ENCODE results near the gene FOXP2.

FOXP2 gene

DNA sequence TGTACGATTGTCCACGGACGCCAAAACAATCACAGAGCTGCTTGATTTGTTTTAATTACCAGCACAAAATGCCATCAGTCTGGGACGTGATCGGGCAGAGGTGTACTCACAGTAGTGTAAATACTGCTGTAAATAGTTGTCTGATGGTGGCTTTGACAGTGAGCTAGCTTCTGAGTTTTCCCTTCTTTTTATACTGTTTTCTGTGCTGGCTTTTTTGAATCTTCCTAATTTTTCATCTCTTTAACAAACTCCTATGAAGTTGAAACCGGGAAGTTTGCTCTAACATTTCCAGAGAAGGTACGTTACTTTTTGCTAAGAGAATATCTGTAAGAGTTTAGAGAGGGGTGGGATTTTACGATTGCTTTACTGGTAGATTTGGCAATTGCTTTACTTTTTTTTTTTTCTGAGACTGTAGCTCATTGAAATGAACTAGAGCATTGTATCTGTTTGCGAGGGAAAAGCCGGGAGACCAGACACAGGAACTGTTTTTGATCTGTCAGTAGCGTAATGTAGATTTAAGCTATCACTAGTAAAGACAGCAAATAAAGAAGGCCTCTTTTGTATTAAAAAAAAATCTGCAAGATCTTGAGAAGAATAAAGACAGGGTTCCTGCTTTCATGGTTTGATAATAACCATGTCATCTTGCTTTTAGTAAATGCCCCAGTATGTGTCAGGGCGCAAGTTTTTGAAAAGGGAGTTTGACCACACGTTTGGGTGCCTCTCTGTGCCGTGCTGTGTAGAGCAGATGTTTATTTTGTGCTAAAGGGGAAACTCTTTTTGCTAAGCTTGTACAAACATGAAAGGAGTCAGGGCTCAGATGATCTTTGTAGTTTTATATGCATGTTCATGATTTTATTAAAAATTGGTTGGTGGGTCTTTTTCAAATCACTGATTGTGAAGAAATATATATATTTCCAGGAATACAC, 712 bp downstream of the FOXP2 start:
- Histone ChIP-seq H3K79me2 (no peaks in the 10 kb centered on the region), H3K4me3 (ENCODE audit: low read depth, low read length) (no peak overlapping the region), H3K9ac (no peak overlapping the region), H3K36me3 (ENCODE audit: control insufficient read depth, insufficient read depth, low read length) (no peaks in the 10 kb centered on the region), H3K4me2 (ENCODE audit: low read length) (no peak overlapping the region), H3K27me3 (ENCODE audit: control insufficient read depth, insufficient read depth, low read length) (no peaks in the 10 kb centered on the region), H3K27ac (no peak overlapping the region), H3K9me3 (ENCODE audit: control insufficient read depth, low read length) (no peaks in the 10 kb centered on the region), H3K4me1 (no peaks in the 10 kb centered on the region), H2AFZ (peak overlapping the region; percentile 11)
- TF ChIP-seq, protein P1, sequence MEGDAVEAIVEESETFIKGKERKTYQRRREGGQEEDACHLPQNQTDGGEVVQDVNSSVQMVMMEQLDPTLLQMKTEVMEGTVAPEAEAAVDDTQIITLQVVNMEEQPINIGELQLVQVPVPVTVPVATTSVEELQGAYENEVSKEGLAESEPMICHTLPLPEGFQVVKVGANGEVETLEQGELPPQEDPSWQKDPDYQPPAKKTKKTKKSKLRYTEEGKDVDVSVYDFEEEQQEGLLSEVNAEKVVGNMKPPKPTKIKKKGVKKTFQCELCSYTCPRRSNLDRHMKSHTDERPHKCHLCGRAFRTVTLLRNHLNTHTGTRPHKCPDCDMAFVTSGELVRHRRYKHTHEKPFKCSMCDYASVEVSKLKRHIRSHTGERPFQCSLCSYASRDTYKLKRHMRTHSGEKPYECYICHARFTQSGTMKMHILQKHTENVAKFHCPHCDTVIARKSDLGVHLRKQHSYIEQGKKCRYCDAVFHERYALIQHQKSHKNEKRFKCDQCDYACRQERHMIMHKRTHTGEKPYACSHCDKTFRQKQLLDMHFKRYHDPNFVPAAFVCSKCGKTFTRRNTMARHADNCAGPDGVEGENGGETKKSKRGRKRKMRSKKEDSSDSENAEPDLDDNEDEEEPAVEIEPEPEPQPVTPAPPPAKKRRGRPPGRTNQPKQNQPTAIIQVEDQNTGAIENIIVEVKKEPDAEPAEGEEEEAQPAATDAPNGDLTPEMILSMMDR (IDR thresholded peaks at IDR 0.05): no peak

GRCh38 chr7:114416129-114416990, 1.7 kb downstream of the FOXP2 start:
- Histone ChIP-seq H3K9me3 (ENCODE audit: control insufficient read depth, low read length) (no peaks in the 10 kb centered on the region), H3K36me3 (ENCODE audit: control insufficient read depth, insufficient read depth, low read length) (no peaks in the 10 kb centered on the region), H2AFZ (no peak overlapping the region), H3K4me1 (no peaks in the 10 kb centered on the region), H3K79me2 (no peaks in the 10 kb centered on the region), H3K4me2 (ENCODE audit: low read length) (no peak overlapping the region), H3K4me3 (ENCODE audit: low read depth, low read length) (no peak overlapping the region), H3K9ac (no peak overlapping the region), H3K27ac (no peak overlapping the region), H3K27me3 (ENCODE audit: control insufficient read depth, insufficient read depth, low read length) (no peaks in the 10 kb centered on the region)
- TF ChIP-seq, protein P1 (IDR thresholded peaks at IDR 0.05): no peak

DNA sequence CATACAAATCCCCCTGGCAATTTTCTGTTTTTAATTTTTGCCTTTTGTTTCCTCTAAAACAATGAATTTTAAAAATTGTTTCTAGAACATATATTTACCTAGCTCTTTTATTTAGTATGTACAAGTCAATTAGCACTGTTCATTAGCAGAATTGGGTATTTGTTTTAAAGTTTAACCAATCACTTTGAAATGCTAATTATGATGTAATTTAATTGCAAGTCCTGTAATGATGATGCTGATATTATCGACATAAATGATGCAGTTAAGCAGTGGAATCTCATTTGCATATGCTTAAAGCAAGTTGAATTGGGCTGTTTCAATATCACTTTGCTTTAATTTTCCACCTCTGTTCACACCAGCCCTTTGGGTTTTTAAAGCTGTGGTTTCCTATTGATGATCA, 2.7 kb downstream of the FOXP2 start:
- H3K79me2 ChIP-seq: no peaks in the 10 kb centered on the region
- no peak overlapping the region for H3K4me2 ChIP-seq (ENCODE audit: low read length)
- H3K4me3 ChIP-seq (ENCODE audit: low read depth, low read length): no peak overlapping the region
- no peak overlapping the region for H3K9ac ChIP-seq
- no peaks in the 10 kb centered on the region for H3K36me3 ChIP-seq (ENCODE audit: control insufficient read depth, insufficient read depth, low read length)
- TF ChIP-seq, protein P1 (IDR thresholded peaks at IDR 0.05): no peak
- no peak overlapping the region for H3K27ac ChIP-seq
- no peaks in the 10 kb centered on the region for H3K9me3 ChIP-seq (ENCODE audit: control insufficient read depth, low read length)
- no peak overlapping the region for H2AFZ ChIP-seq
- H3K27me3 ChIP-seq (ENCODE audit: control insufficient read depth, insufficient read depth, low read length): no peaks in the 10 kb centered on the region
- no peaks in the 10 kb centered on the region for H3K4me1 ChIP-seq

- Histone ChIP-seq H3K4me3 (ENCODE audit: low read depth, low read length) (no peak overlapping the region), H3K36me3 (ENCODE audit: control insufficient read depth, insufficient read depth, low read length) (no peaks in the 10 kb centered on the region), H3K9ac (no peak overlapping the region), H3K27ac (no peak overlapping the region), H2AFZ (no peak overlapping the region), H3K4me2 (ENCODE audit: low read length) (no peak overlapping the region), H3K9me3 (ENCODE audit: control insufficient read depth, low read length) (no peaks in the 10 kb centered on the region), H3K4me1 (no peaks in the 10 kb centered on the region), H3K79me2 (no peaks in the 10 kb centered on the region), H3K27me3 (ENCODE audit: control insufficient read depth, insufficient read depth, low read length) (no peaks in the 10 kb centered on the region)
- TF ChIP-seq, protein P1 (IDR thresholded peaks at IDR 0.05): no peak
Measured at GRCh38 chr7:114418117-114418516, 3.5 kb downstream of the FOXP2 start.
